ENCODE measurements around the gene RHOBTB1.
"Not testable (repeated sequence)": the region's sequence is repeated elsewhere in the genome, so short reads cannot be mapped to it uniquely, and the experiment has no call there.

RHOBTB1 gene

GRCh38 chr10:60977161-60978122 lies 33.5 kb upstream of the RHOBTB1 start:
- no peaks in the 10 kb centered on the region for H3K9me3 ChIP-seq (ENCODE audit: control insufficient read depth, low read length)
- no peak overlapping the region for H3K27ac ChIP-seq (ENCODE audit: insufficient read depth, low read depth, low read length, poor library complexity, severe bottlenecking)
- 100% methylated on average over 2 of the region's 2 CpGs; no CpG with 5 or more reads in 1 of the 2 experiments for WGBS, 2 experiments
- no peak overlapping the region for H3K4me3 ChIP-seq (ENCODE audit: insufficient read depth, low read depth, low read length)
- no peaks in the 10 kb centered on the region for H3K36me3 ChIP-seq (ENCODE audit: control insufficient read depth, insufficient read depth, low read length)
- no peaks in the 10 kb centered on the region for H3K4me1 ChIP-seq (ENCODE audit: control insufficient read depth, insufficient read depth, low read length)
- no peaks in the 10 kb centered on the region for H3K27me3 ChIP-seq (ENCODE audit: control insufficient read depth, insufficient read depth, low read length, poor library complexity, severe bottlenecking)

GRCh38 chr10:60976687-60977086 lies 32.7 kb upstream of the RHOBTB1 start:
- WGBS, 2 experiments: 83 to 100% methylated on average over 1 to 2 of the region's 2 CpGs
- H3K27ac ChIP-seq (ENCODE audit: insufficient read depth, low read depth, low read length, poor library complexity, severe bottlenecking): no peak overlapping the region
- H3K4me1 ChIP-seq (ENCODE audit: control insufficient read depth, insufficient read depth, low read length): no peaks in the 10 kb centered on the region
- H3K36me3 ChIP-seq (ENCODE audit: control insufficient read depth, insufficient read depth, low read length): no peaks in the 10 kb centered on the region
- H3K27me3 ChIP-seq (ENCODE audit: control insufficient read depth, insufficient read depth, low read length, poor library complexity, severe bottlenecking): no peaks in the 10 kb centered on the region
- no peaks in the 10 kb centered on the region for H3K9me3 ChIP-seq (ENCODE audit: control insufficient read depth, low read length)
- no peak overlapping the region for H3K4me3 ChIP-seq (ENCODE audit: insufficient read depth, low read depth, low read length)

GRCh38 chr10:60975716-60976115 lies 31.7 kb upstream of the RHOBTB1 start:
- Histone ChIP-seq H3K4me1 (ENCODE audit: control insufficient read depth, insufficient read depth, low read length) (no peaks in the 10 kb centered on the region), H3K27ac (ENCODE audit: insufficient read depth, low read depth, low read length, poor library complexity, severe bottlenecking) (no peak overlapping the region), H3K36me3 (ENCODE audit: control insufficient read depth, insufficient read depth, low read length) (no peaks in the 10 kb centered on the region), H3K9me3 (ENCODE audit: control insufficient read depth, low read length) (no peaks in the 10 kb centered on the region), H3K4me3 (ENCODE audit: insufficient read depth, low read depth, low read length) (no peak overlapping the region), H3K27me3 (ENCODE audit: control insufficient read depth, insufficient read depth, low read length, poor library complexity, severe bottlenecking) (no peaks in the 10 kb centered on the region)
- WGBS, 2 experiments: 100% methylated on average over 1 of the region's 1 CpG

- Histone ChIP-seq H3K9me3 (ENCODE audit: control insufficient read depth, low read length) (no peaks in the 10 kb centered on the region), H3K36me3 (ENCODE audit: control insufficient read depth, insufficient read depth, low read length) (no peaks in the 10 kb centered on the region), H3K4me1 (ENCODE audit: control insufficient read depth, insufficient read depth, low read length) (no peaks in the 10 kb centered on the region), H3K27me3 (ENCODE audit: control insufficient read depth, insufficient read depth, low read length, poor library complexity, severe bottlenecking) (no peaks in the 10 kb centered on the region), H3K4me3 (ENCODE audit: insufficient read depth, low read depth, low read length) (no peak overlapping the region), H3K27ac (ENCODE audit: insufficient read depth, low read depth, low read length, poor library complexity, severe bottlenecking) (no peak overlapping the region)
- WGBS, 2 experiments: 68 to 89% methylated on average over 2 to 3 of the region's 3 CpGs
Observed at GRCh38 chr10:60974463-60975149, 30.6 kb upstream of the RHOBTB1 start.

GRCh38 chr10:60973086-60973485 lies 29.1 kb upstream of the RHOBTB1 start:
- Histone ChIP-seq H3K36me3 (ENCODE audit: control insufficient read depth, insufficient read depth, low read length) (no peaks in the 10 kb centered on the region), H3K4me1 (ENCODE audit: control insufficient read depth, insufficient read depth, low read length) (no peaks in the 10 kb centered on the region)
- 92 to 100% methylated on average over 1 of the region's 2 CpGs for WGBS, 2 experiments

GRCh38 chr10:60972181-60972580 lies 28.2 kb upstream of the RHOBTB1 start:
- H3K36me3 ChIP-seq (ENCODE audit: control insufficient read depth, insufficient read depth, low read length); H3K4me3 ChIP-seq (ENCODE audit: insufficient read depth, low read depth, low read length); H3K4me1 ChIP-seq (ENCODE audit: control insufficient read depth, insufficient read depth, low read length); H3K27ac ChIP-seq (ENCODE audit: insufficient read depth, low read depth, low read length, poor library complexity, severe bottlenecking); H3K27me3 ChIP-seq (ENCODE audit: control insufficient read depth, insufficient read depth, low read length, poor library complexity, severe bottlenecking); H3K9me3 ChIP-seq (ENCODE audit: control insufficient read depth, low read length): not testable (repeated sequence)
- 94 to 97% methylated on average over 2 of the region's 2 CpGs for WGBS, 2 experiments

More at GRCh38 chr10:60973086-60973485, 29.1 kb upstream of the RHOBTB1 start:
- no peaks in the 10 kb centered on the region for H3K9me3 ChIP-seq (ENCODE audit: control insufficient read depth, low read length)
- no peaks in the 10 kb centered on the region for H3K27me3 ChIP-seq (ENCODE audit: control insufficient read depth, insufficient read depth, low read length, poor library complexity, severe bottlenecking)
- H3K4me3 ChIP-seq (ENCODE audit: insufficient read depth, low read depth, low read length): no peak overlapping the region
- no peak overlapping the region for H3K27ac ChIP-seq (ENCODE audit: insufficient read depth, low read depth, low read length, poor library complexity, severe bottlenecking)

GRCh38 chr10:60970526-60970925 lies 26.5 kb upstream of the RHOBTB1 start:
- H3K4me1 ChIP-seq (ENCODE audit: control insufficient read depth, insufficient read depth, low read length): no peaks in the 10 kb centered on the region
- WGBS, 2 experiments: 91 to 94% methylated on average over 3 of the region's 3 CpGs
- H3K4me3 ChIP-seq (ENCODE audit: insufficient read depth, low read depth, low read length): no peak overlapping the region
- H3K27ac ChIP-seq (ENCODE audit: insufficient read depth, low read depth, low read length, poor library complexity, severe bottlenecking): no peak overlapping the region
- H3K9me3 ChIP-seq (ENCODE audit: control insufficient read depth, low read length): no peaks in the 10 kb centered on the region
- H3K36me3 ChIP-seq (ENCODE audit: control insufficient read depth, insufficient read depth, low read length): no peaks in the 10 kb centered on the region
- H3K27me3 ChIP-seq (ENCODE audit: control insufficient read depth, insufficient read depth, low read length, poor library complexity, severe bottlenecking): no peaks in the 10 kb centered on the region

GRCh38 chr10:60968504-60968903 lies 24.5 kb upstream of the RHOBTB1 start:
- no peaks in the 10 kb centered on the region for H3K4me1 ChIP-seq (ENCODE audit: control insufficient read depth, insufficient read depth, low read length)
- H3K27me3 ChIP-seq (ENCODE audit: control insufficient read depth, insufficient read depth, low read length, poor library complexity, severe bottlenecking): no peaks in the 10 kb centered on the region
- no peak overlapping the region for H3K4me3 ChIP-seq (ENCODE audit: insufficient read depth, low read depth, low read length)
- H3K36me3 ChIP-seq (ENCODE audit: control insufficient read depth, insufficient read depth, low read length): no peaks in the 10 kb centered on the region
- no peak overlapping the region for H3K27ac ChIP-seq (ENCODE audit: insufficient read depth, low read depth, low read length, poor library complexity, severe bottlenecking)
- WGBS, 2 experiments: 90 to 94% methylated on average over 3 of the region's 3 CpGs
- no peaks in the 10 kb centered on the region for H3K9me3 ChIP-seq (ENCODE audit: control insufficient read depth, low read length)

GRCh38 chr10:60967854-60968484 lies 24.0 kb upstream of the RHOBTB1 start:
- H3K36me3 ChIP-seq (ENCODE audit: control insufficient read depth, insufficient read depth, low read length): no peaks in the 10 kb centered on the region
- H3K4me1 ChIP-seq (ENCODE audit: control insufficient read depth, insufficient read depth, low read length): no peaks in the 10 kb centered on the region
- H3K27ac ChIP-seq (ENCODE audit: insufficient read depth, low read depth, low read length, poor library complexity, severe bottlenecking): no peak overlapping the region
- no peak overlapping the region for H3K4me3 ChIP-seq (ENCODE audit: insufficient read depth, low read depth, low read length)
- no peaks in the 10 kb centered on the region for H3K27me3 ChIP-seq (ENCODE audit: control insufficient read depth, insufficient read depth, low read length, poor library complexity, severe bottlenecking)
- no peaks in the 10 kb centered on the region for H3K9me3 ChIP-seq (ENCODE audit: control insufficient read depth, low read length)
- 92 to 96% methylated on average over 2 of the region's 2 CpGs for WGBS, 2 experiments

- H3K4me1 ChIP-seq (ENCODE audit: control insufficient read depth, insufficient read depth, low read length): no peaks in the 10 kb centered on the region
- H3K27me3 ChIP-seq (ENCODE audit: control insufficient read depth, insufficient read depth, low read length, poor library complexity, severe bottlenecking): no peaks in the 10 kb centered on the region
- no peak overlapping the region for H3K27ac ChIP-seq (ENCODE audit: insufficient read depth, low read depth, low read length, poor library complexity, severe bottlenecking)
- no peaks in the 10 kb centered on the region for H3K9me3 ChIP-seq (ENCODE audit: control insufficient read depth, low read length)
- WGBS, 2 experiments: 90% methylated on average over 4 of the region's 4 CpGs
- H3K4me3 ChIP-seq (ENCODE audit: insufficient read depth, low read depth, low read length): no peak overlapping the region
- no peaks in the 10 kb centered on the region for H3K36me3 ChIP-seq (ENCODE audit: control insufficient read depth, insufficient read depth, low read length)
Observed at GRCh38 chr10:60967260-60967659, 23.3 kb upstream of the RHOBTB1 start.
